ENCODE results near the gene DIAPH3. TPM values are rescaled to one million over a fixed set of nuclear protein-coding genes. Genes with fewer than 3 reads are reported as not detected.

Gene DIAPH3
- total and polyA plus RNA-seq, 2 of the 8 experiments (the other 6 are each of a cell fraction or from before 2014, with no cell fraction given): 8.0 to 30.8 TPM

DNA sequence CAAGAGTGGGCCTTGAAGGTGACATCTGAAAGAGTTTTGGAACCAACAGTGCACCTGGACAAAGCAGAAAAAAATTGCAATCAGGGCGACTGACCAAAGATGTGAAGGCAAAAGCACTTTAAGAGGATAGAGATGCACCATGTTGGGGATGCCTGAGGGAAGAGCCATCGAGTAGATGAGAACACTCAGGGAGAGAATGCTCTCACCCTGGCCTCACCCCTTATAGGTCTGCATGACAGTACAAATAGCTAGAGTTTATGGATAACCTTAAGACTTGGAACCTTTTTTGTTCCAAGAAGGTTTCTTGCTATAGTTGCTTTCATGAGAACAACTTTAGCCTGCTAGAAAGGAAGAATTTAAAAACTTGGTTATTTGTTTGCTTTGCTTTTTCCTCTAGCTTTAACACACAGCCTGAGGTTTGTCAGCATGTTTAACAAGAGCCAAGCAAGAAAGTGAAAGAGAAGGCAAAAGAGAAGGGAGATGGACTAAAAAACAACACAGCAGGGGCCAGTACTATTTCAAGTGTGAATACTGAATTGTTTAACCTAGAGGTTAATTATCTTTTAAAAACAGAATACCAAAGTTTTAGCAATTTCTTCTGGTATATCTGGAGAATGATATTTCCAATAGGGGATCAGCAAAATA is 418.9 kb downstream of the DIAPH3 start:
- Histone ChIP-seq H3K23ac (ENCODE audit: insufficient read length) (no peak overlapping the region), H3K27ac (ENCODE audit: low read depth, low read length) (no peak overlapping the region), H2AFZ (ENCODE audit: low read length) (no peak overlapping the region), H4K20me1 (replicated peaks in 1 of 2; ENCODE audit: control insufficient read depth in 1 of 2, insufficient read depth in 2 of 2, low read length in 2 of 2) (no peaks in the 10 kb centered on the region), H3K4me2 (ENCODE audit: insufficient read depth in 1 of 2, low read depth in 2 of 2, low read length in 2 of 2) (no peak overlapping the region), H3K9me3 (ENCODE audit: insufficient read depth in 2 of 2, low read depth in 1 of 2, low read length in 1 of 2) (no peaks in the 10 kb centered on the region), H2AK5ac (ENCODE audit: low read depth, low read length) (no peak overlapping the region), H3K27me3 (replicated peaks in 1 of 4; ENCODE audit: control insufficient read depth in 3 of 4, extremely low read depth in 1 of 4, insufficient read depth in 3 of 4, low read length in 3 of 4) (no peaks in the 10 kb centered on the region), H3K4ac (replicated peaks; ENCODE audit: insufficient read length, low read depth, low read length) (no peak overlapping the region), H2BK15ac (ENCODE audit: low read length) (no peak overlapping the region), H4K5ac (ENCODE audit: insufficient read length, low read depth, low read length) (no peak overlapping the region), H2BK12ac (ENCODE audit: low read depth, low read length) (no peak overlapping the region), H3K23me2 (ENCODE audit: low read depth, low read length) (no peaks in the 10 kb centered on the region; the same call in 1 of the 2 replicates), H4K8ac (ENCODE audit: extremely low read depth, insufficient read depth, low read length) (no peak overlapping the region), H3K14ac (ENCODE audit: insufficient read length) (no peak overlapping the region), H2BK20ac (ENCODE audit: low read length) (no peak overlapping the region), H2BK5ac (ENCODE audit: low read depth, low read length) (no peak overlapping the region), H2BK120ac (replicated peaks; ENCODE audit: low read depth, low read length) (no peak overlapping the region), H3K36me3 (ENCODE audit: control insufficient read depth in 2 of 4, insufficient read depth in 4 of 4, low read length in 3 of 4) (no peaks in the 10 kb centered on the region), H3K79me1 (ENCODE audit: low read depth, low read length) (no peaks in the 10 kb centered on the region), H4K91ac (replicated peaks; ENCODE audit: insufficient read length, low read length) (no peak overlapping the region), H3K18ac (ENCODE audit: extremely low read depth, low read length) (no peak overlapping the region), H3K9ac (replicated peaks in 1 of 4; ENCODE audit: extremely low read depth in 1 of 4, low read depth in 3 of 4, low read length in 3 of 4) (no peak overlapping the region), H3K79me2 (ENCODE audit: control insufficient read depth in 1 of 2, insufficient read depth in 2 of 2, low read length in 2 of 2) (no peaks in the 10 kb centered on the region), H3K56ac (replicated peaks; ENCODE audit: insufficient read length, low read depth, low read length) (no peak overlapping the region), H3K4me3 (ENCODE audit: extremely low read depth in 1 of 4, insufficient read depth in 2 of 4, low read depth in 3 of 4, low read length in 4 of 4) (no peak overlapping the region), H3K4me1 (replicated peaks in 1 of 4; ENCODE audit: control insufficient read depth in 3 of 4, insufficient read depth in 4 of 4, low read length in 3 of 4) (peaks cover 0 to 7% (median 3%) of the 10 kb centered on the region in 4 experiments; a peak in 4 of 7 replicates)
- DNase-seq (ENCODE audit: low read depth in 1 of 2, low spot score in 2 of 2) (no peak), FAIRE-seq (no peak)
- POLR2A ChIA-PET (ENCODE audit: partially characterized antibody): no interaction called here
- CTCF ChIA-PET (ENCODE audit: partially characterized antibody): interaction anchor here (1.2 to 1.8 kb wide), 3 partner anchors 27 to 65 kb away, joined by 3 to 6 read pairs (median 6); no protein-coding TSS in a partner anchor
- no peak for TF ChIP-seq SP1 (IDR thresholded peaks at IDR 0.05; ENCODE audit: low read depth, low read length)
- WGBS, 2 experiments (ENCODE audit: extremely low coverage in 1 of 2, insufficient coverage in 1 of 2, insufficient read length in 1 of 2, insufficient replicate concordance in 2 of 2, low coverage in 1 of 2, low lambda C conversion rate in 2 of 2, missing lambda C conversion rate in 1 of 2): 71% methylated on average over 2 of the region's 2 CpGs; no CpG with 5 or more reads in 1 of the 2 experiments

Measured in H1 (cell line).